Right ventricle myocardium superior (tissue), 1 donor: ENCODE results near the gene DLGAP4. TPM values are rescaled to one million over a fixed set of nuclear protein-coding genes. Genes with fewer than 3 reads are reported as not detected.

Experiments
- ATAC-seq: fragments of 200-7000 bp; cut with Tn5 transposase; one replicate; pipeline ENCODE4 v1.9.1; 2020; ENCODE audit warnings: mild to moderate bottlenecking; ENCODE audit not compliant: poor library complexity
- DNase-seq: peaks from one replicate; pipeline ENCODE4 v3.0.0-alpha.2; 2020
- intact Hi-C: fragments of 100-400 bp; cut with DNase I; formaldehyde crosslinking; loops from one replicate; pipeline ENCODE4 v1.11.2; 2022
- total RNA-seq: library from RNA; stranded (reverse); fragmentation: NEBNext Ultra II Directional; extraction: Animal tissue kit (Norgen Biotek cat#: 25700); gene quantifications from one replicate; pipeline ENCODE4 v1.2.1, GENCODE V29; 2021
- donor health status: DM: no; HTN: yes; CAD: no; lungs with severe emphysema.

Gene DLGAP4
- total RNA-seq, 1 donor from 2014 or later: 40.9 TPM

GRCh38 chr20:36574366-36575135 is 268.4 kb downstream of the DLGAP4 start:
- ATAC-seq: peak; percentile 54
- intact Hi-C loops: no loop called here

GRCh38 chr20:36576081-36576445 is 269.9 kb downstream of the DLGAP4 start:
- no peak for DNase-seq
- no peak for ATAC-seq
- intact Hi-C loops: no loop called here

More at GRCh38 chr20:36574366-36575135, 268.4 kb downstream of the DLGAP4 start:
- DNase-seq: peak; percentile 66

Other genes starting within 250 kb of the DLGAP4 start
- gene EPB41L1, start 151.6 kb upstream of the DLGAP4 start, total RNA-seq: 14.8 TPM
- gene AAR2, start 69.9 kb upstream of the DLGAP4 start, total RNA-seq: 12.7 TPM
- gene MYL9, start 235.2 kb downstream of the DLGAP4 start, total RNA-seq: 1,602 TPM